Measurements from ENCODE around the gene CD28.
"Not testable (repeated sequence)": the region's sequence is repeated elsewhere in the genome, so short reads cannot be mapped to it uniquely, and the experiment has no call there.

The CD28 gene

GRCh38 chr2:203690441-203691047, 15.9 kb upstream of the CD28 start:
- no peak for DNase-seq (ENCODE audit: low read depth)
- no peak for TF ChIP-seq CTCF (IDR thresholded peaks at IDR 0.05; ENCODE audit: insufficient read depth, low read depth, low read length, missing control alignments)

DNA sequence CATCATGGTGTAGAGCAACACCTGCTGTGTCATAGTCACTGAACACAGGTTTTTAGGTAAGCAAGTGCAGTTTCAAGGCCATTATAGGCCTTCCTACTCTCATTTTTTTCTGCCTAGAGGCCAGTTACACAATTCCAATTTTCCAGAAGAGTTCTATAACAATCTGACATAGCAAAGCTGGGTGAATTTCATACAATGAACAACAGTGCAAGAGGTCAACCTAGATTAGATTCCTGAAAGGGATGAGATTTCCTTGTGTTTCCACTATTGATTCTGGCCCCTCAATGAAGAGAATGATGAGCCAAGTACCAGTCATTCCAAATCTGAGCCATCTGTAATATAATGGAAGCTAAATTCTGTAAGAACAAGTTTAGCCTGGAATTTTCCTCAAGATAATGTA, 15.3 kb upstream of the CD28 start:
- H3K4me3 ChIP-seq (ENCODE audit: low read length), result no peak overlapping the region
- DNase-seq (ENCODE audit: low read depth), result no peak

More at GRCh38 chr2:203690441-203691047, 15.9 kb upstream of the CD28 start:
- no peak overlapping the region for H3K4me3 ChIP-seq (ENCODE audit: low read length)

DNA sequence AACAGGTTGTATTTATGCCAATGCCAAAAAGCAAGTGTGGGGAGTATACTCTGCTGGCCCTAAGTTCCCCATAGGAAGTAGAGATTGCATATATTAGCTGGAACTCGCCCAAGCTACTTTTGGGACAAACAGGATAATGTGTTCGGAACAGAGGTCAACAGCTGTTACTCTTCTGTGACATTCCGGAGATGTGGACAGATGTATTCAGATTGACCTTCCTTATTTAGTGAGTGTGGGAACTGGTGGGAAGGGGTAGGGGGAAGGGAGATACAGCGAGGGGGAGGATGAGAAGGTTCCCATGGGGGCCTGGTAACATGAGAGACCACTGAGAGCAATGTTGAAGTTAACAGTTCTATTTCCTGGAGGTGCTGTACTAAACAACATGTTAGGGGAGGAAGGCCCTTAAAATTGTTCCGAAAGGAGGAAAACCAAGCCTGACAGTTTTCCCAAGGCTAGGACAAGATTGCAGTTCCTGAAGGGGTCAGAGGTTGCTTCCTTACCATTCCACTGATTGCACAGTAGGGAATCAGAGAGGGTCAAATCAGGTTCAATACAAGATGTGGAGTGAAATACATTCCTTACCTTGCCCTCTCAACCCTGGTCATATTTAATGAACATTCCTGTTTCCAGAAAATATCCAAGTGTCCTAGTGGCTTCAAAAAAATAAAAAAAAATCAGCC, 14.3 kb upstream of the CD28 start:
- no peak overlapping the region for H3K4me3 ChIP-seq (ENCODE audit: low read length)
- DNase-seq (ENCODE audit: low read depth), result no peak
- TF ChIP-seq CTCF (IDR thresholded peaks at IDR 0.05; ENCODE audit: insufficient read depth, low read depth, low read length, missing control alignments), result no peak

More for the DNA sequence above, 15.3 kb upstream of the CD28 start:
- no peak for TF ChIP-seq CTCF (IDR thresholded peaks at IDR 0.05; ENCODE audit: insufficient read depth, low read depth, low read length, missing control alignments)

- TF ChIP-seq CTCF (IDR thresholded peaks at IDR 0.05; ENCODE audit: insufficient read depth, low read depth, low read length, missing control alignments), result no peak
- DNase-seq (ENCODE audit: low read depth), result no peak
- no peak overlapping the region for H3K4me3 ChIP-seq (ENCODE audit: low read length)
Measured at GRCh38 chr2:203693242-203693879, 13.1 kb upstream of the CD28 start.

- TF ChIP-seq CTCF (IDR thresholded peaks at IDR 0.05; ENCODE audit: insufficient read depth, low read depth, low read length, missing control alignments), result no peak
Measured at GRCh38 chr2:203694191-203694590, 12.2 kb upstream of the CD28 start.

DNA sequence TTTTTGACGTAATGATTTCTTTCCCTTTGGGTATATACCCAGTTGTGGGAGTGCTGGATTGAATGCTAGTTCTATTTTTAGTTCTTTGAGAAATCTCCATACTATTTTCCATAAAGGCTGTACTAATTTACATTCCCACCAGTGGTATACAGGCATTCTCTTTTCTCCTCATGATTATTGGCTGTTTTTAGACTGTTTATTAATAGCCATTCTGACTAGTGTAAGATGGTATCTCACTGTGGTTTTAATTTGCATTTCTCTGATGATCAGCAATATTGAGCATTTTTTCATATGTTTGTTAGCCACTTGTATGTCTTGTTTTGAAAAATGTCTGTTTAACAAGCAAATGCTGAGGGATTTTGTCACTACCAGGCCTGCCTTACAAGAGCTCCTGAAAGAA, 9.2 kb upstream of the CD28 start:
- no peak for TF ChIP-seq CTCF (IDR thresholded peaks at IDR 0.05; ENCODE audit: insufficient read depth, low read depth, low read length, missing control alignments)
- no peak overlapping the region for H3K4me3 ChIP-seq (ENCODE audit: low read length)
- no peak for DNase-seq (ENCODE audit: low read depth)

More at GRCh38 chr2:203694191-203694590, 12.2 kb upstream of the CD28 start:
- H3K4me3 ChIP-seq (ENCODE audit: low read length), result no peak overlapping the region
- DNase-seq (ENCODE audit: low read depth), result no peak

DNA sequence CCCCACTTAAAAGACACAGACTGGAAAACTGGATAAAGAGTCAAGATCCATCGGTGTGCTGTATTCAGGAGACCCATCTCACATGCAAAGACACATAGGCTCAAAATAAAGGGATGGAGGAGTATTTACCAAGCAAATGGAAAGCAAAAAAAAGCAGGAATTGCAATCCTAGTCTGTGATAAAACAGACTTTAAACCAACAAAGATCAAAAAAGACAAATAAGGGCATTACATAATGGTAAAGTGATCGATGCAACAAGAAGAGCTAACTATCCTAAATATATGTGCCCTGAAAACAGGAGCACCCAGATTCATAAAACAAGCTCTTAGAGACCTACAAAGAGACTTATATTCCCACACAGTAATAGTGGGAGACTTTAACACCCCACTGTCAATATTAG, 8.7 kb upstream of the CD28 start:
- H3K4me3 ChIP-seq (ENCODE audit: low read length); DNase-seq (ENCODE audit: low read depth): not testable (repeated sequence)

DNA sequence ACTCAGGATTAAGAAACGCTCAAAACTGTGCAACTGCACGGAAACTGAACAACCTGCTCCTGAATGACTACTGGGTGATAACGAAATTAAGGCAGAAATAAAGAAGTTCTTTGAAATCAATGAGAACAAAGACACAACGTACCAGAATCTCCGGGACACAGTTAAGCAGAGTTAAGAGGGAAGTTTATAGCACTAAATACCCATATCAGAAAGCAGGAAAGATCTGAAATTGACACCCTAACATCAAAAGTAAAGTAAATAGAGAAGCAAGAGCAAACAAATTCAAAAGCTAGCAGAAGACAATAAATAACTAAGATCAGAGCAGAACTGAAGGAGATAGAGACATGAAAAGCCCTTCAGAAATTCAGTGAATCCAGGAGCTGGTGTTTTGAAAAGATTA, 8.0 kb upstream of the CD28 start:
- H3K4me3 ChIP-seq (ENCODE audit: low read length); DNase-seq (ENCODE audit: low read depth): not testable (repeated sequence)
